ENCODE data around the gene IQCE. TPM values are rescaled to one million over a fixed set of nuclear protein-coding genes. Genes with fewer than 3 reads are reported as not detected.
A peak's percentile ranks its signal among the peaks of the same experiment; 100 is the strongest.

IQCE gene
- total RNA-seq, 1 donor from 2014 or later: 25.7 TPM

GRCh38 chr7:2616387-2617324 is 57.9 kb downstream of the IQCE start:
- peaks cover 6% of the 10 kb centered on the region for H3K27me3 Mint-ChIP-seq
- no peaks in the 10 kb centered on the region for H3K9me3 Mint-ChIP-seq
- H3K4me1 Mint-ChIP-seq (ENCODE audit: unreplicated experiment): peaks cover 48% of the 10 kb centered on the region
- TF ChIP-seq CTCF (conservative IDR thresholded peaks at IDR 0.05): no peak
- no peaks in the 10 kb centered on the region for H3K36me3 Mint-ChIP-seq
- H3K4me3 Mint-ChIP-seq: no peak overlapping the region
- H3K27ac Mint-ChIP-seq: no peak overlapping the region
- DNase-seq (ENCODE audit: extremely low spot score, unreplicated experiment): no peak

GRCh38 chr7:2617325-2617905 is 58.6 kb downstream of the IQCE start:
- Mint-ChIP-seq H3K4me1 (ENCODE audit: unreplicated experiment) (peaks cover 54% of the 10 kb centered on the region), H3K27ac (peak overlapping the region; percentile 77), H3K36me3 (no peaks in the 10 kb centered on the region), H3K4me3 (peak overlapping the region; percentile 70), H3K27me3 (peaks cover 6% of the 10 kb centered on the region), H3K9me3 (no peaks in the 10 kb centered on the region)
- no peak for TF ChIP-seq CTCF (conservative IDR thresholded peaks at IDR 0.05)
- no peak for DNase-seq (ENCODE audit: extremely low spot score, unreplicated experiment)

DNA sequence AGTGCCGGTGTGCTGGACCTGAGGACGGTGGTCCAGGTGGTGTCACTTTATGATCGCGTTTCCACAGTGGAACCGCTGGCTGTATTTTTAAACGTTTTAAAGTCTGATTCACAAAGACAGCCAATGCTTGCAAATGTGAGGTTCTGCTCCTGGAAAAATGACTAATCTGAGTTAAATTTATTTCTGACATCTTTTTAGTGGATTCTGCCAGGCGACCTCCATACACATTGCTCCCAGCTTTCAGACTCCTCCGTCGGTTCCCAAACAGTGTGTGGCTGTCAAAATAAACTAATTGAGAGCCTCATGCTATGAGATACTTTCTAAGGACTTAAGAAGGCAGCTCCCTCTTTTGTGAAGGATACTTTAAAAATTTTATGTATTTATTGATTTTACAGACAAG is 60.3 kb downstream of the IQCE start:
- DNase-seq (ENCODE audit: extremely low spot score, unreplicated experiment): no peak
- no peak for TF ChIP-seq CTCF (conservative IDR thresholded peaks at IDR 0.05)
- Mint-ChIP-seq H3K4me1 (ENCODE audit: unreplicated experiment) (peaks cover 41% of the 10 kb centered on the region), H3K27ac (no peak overlapping the region), H3K9me3 (no peaks in the 10 kb centered on the region), H3K4me3 (no peak overlapping the region), H3K27me3 (peaks cover 6% of the 10 kb centered on the region), H3K36me3 (no peaks in the 10 kb centered on the region)

- peak overlapping the region; percentile 56 for H3K27ac Mint-ChIP-seq
- peaks cover 31% of the 10 kb centered on the region for H3K4me1 Mint-ChIP-seq (ENCODE audit: unreplicated experiment)
- peak overlapping the region; percentile 30 for H3K4me3 Mint-ChIP-seq
- no peaks in the 10 kb centered on the region for H3K36me3 Mint-ChIP-seq
- DNase-seq (ENCODE audit: extremely low spot score, unreplicated experiment): no peak
- peaks cover 6% of the 10 kb centered on the region for H3K27me3 Mint-ChIP-seq
- no peaks in the 10 kb centered on the region for H3K9me3 Mint-ChIP-seq
- no peak for TF ChIP-seq CTCF (conservative IDR thresholded peaks at IDR 0.05)
Measured at GRCh38 chr7:2621061-2621828, 62.5 kb downstream of the IQCE start.

GRCh38 chr7:2621948-2622640 is 63.3 kb downstream of the IQCE start:
- Mint-ChIP-seq H3K9me3 (no peaks in the 10 kb centered on the region), H3K4me3 (peak overlapping the region; percentile 20), H3K27me3 (peaks cover 6% of the 10 kb centered on the region), H3K4me1 (ENCODE audit: unreplicated experiment) (peaks cover 26% of the 10 kb centered on the region), H3K36me3 (no peaks in the 10 kb centered on the region), H3K27ac (peak overlapping the region; percentile 56)
- TF ChIP-seq CTCF (conservative IDR thresholded peaks at IDR 0.05): no peak
- DNase-seq (ENCODE audit: extremely low spot score, unreplicated experiment): no peak
